B cell (primary cell): ENCODE measurements around the gene GSG1.

ENCODE experiments used
- EZH2 ChIP-seq: IDR thresholded peaks from 2 replicates; pipeline ENCODE4 v1.6.1; 2012; ENCODE audit warnings: borderline replicate concordance, low read depth, mild to moderate bottlenecking, moderate library complexity, low read length; ENCODE audit not compliant: insufficient read depth, poor library complexity, severe bottlenecking
- TF ChIP-seq, protein P1 (sequence below): fragments of 200-600 bp; IDR thresholded peaks from one replicate; pipeline ENCODE4 v1.8.0; 2022; ENCODE audit warnings: antibody characterized with exemption, mild to moderate bottlenecking

- TF ChIP-seq, protein P1, sequence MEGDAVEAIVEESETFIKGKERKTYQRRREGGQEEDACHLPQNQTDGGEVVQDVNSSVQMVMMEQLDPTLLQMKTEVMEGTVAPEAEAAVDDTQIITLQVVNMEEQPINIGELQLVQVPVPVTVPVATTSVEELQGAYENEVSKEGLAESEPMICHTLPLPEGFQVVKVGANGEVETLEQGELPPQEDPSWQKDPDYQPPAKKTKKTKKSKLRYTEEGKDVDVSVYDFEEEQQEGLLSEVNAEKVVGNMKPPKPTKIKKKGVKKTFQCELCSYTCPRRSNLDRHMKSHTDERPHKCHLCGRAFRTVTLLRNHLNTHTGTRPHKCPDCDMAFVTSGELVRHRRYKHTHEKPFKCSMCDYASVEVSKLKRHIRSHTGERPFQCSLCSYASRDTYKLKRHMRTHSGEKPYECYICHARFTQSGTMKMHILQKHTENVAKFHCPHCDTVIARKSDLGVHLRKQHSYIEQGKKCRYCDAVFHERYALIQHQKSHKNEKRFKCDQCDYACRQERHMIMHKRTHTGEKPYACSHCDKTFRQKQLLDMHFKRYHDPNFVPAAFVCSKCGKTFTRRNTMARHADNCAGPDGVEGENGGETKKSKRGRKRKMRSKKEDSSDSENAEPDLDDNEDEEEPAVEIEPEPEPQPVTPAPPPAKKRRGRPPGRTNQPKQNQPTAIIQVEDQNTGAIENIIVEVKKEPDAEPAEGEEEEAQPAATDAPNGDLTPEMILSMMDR: no peak
- no peak for TF ChIP-seq EZH2
Measured at GRCh38 chr12:13044002-13044905, 59.2 kb downstream of the GSG1 start, which contains the start of gene FAM234B.
